Tibial nerve (tissue), 4 donors: Measurements from ENCODE around the gene VGF.

Experiments used
- EP300 ChIP-seq, 2 donors: sonication (generic); formaldehyde crosslinking; IDR thresholded peaks; one replicate each; pipeline ENCODE4 v1.6.1; 2017; ENCODE audit warnings: antibody characterized with exemption in 2 of 2, mild to moderate bottlenecking in 1 of 2
- POLR2A ChIP-seq, 2 donors: fragments of 450-650 bp; IDR thresholded peaks; one replicate each; pipeline ENCODE4 v1.6.1; 2017; ENCODE audit warnings: antibody characterized with exemption in 2 of 2, mild to moderate bottlenecking in 2 of 2, moderate library complexity in 2 of 2
- TF ChIP-seq, protein P1 (sequence below), 5 experiments: fragments of 200-600 bp in 3 of 5; fragments of 450-650 bp in 2 of 5; sonication (generic) in 3 of 5; IDR thresholded peaks; one replicate each; pipeline ENCODE4 v1.5.1; 2016 to 2019; ENCODE audit warnings: antibody characterized with exemption in 5 of 5, mild to moderate bottlenecking in 3 of 5, moderate library complexity in 2 of 5

DNA sequence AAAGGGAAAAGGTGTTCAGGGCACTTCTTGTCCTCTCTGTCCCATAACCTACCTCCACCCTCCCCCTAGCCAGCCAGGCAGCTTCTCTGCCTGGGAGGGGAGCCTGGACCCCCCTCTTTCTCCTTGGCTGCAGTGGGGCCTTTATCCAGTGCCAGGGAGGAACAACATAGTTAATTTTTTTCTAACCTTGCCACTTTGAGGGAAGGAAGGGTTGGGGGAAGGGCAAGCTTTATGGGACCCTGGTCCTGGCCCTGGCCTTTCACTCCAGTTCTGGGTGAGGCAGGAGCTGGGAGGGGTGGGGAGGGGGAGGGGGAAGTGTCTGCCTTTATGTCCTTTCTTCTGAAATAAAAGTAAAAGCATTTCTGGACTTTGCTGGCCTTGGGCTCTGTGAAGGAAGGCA lies 4.5 kb downstream of the VGF start:
- TF ChIP-seq, protein P1, sequence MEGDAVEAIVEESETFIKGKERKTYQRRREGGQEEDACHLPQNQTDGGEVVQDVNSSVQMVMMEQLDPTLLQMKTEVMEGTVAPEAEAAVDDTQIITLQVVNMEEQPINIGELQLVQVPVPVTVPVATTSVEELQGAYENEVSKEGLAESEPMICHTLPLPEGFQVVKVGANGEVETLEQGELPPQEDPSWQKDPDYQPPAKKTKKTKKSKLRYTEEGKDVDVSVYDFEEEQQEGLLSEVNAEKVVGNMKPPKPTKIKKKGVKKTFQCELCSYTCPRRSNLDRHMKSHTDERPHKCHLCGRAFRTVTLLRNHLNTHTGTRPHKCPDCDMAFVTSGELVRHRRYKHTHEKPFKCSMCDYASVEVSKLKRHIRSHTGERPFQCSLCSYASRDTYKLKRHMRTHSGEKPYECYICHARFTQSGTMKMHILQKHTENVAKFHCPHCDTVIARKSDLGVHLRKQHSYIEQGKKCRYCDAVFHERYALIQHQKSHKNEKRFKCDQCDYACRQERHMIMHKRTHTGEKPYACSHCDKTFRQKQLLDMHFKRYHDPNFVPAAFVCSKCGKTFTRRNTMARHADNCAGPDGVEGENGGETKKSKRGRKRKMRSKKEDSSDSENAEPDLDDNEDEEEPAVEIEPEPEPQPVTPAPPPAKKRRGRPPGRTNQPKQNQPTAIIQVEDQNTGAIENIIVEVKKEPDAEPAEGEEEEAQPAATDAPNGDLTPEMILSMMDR (IDR thresholded peaks at IDR 0.05): no peak
- TF ChIP-seq POLR2A (IDR thresholded peaks at IDR 0.05) (no peak), EP300 (IDR thresholded peaks at IDR 0.05) (no peak)
